GM19193 (cell line): ENCODE data around the gene CAMK1.

Source experiments
- POLR2A ChIP-seq: IDR thresholded peaks from 4 replicates; pipeline ENCODE4 v1.6.1; 2011; ENCODE audit not compliant: insufficient read depth, insufficient read length; ENCODE audit errors: extremely low read depth

The CAMK1 gene

DNA sequence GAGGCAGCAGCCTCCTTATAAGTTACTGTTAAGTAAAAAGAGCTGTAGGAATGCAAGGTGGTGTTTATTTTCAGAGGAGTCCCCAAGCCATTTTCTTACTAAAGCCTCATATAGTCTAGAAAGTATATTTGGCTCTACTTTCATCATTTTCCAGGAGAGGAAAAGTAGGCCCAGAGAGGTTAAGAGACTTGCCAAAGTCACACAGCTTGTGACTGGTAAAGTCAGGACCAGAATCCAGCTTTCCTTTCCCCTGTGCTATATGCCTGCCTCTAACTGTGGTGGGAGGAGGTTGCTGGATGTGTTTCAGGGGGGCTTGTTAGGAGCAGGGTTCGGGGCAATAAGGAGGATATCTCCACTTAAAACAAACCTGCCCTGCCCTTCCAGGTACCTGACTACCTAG is 27.2 kb downstream of the CAMK1 start:
- no peak for TF ChIP-seq POLR2A

DNA sequence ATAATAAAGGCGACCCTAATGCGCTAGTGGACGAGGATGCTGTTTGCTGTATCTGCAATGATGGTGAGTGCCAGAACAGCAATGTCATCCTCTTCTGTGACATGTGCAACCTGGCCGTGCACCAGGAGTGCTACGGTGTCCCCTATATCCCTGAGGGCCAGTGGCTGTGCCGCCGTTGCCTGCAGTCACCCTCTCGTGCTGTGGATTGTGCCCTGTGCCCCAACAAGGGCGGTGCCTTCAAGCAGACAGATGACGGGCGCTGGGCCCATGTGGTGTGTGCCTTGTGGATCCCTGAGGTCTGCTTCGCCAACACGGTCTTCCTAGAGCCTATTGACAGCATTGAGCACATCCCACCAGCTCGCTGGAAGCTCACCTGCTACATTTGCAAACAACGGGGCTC is 30.6 kb downstream of the CAMK1 start:
- no peak for TF ChIP-seq POLR2A

DNA sequence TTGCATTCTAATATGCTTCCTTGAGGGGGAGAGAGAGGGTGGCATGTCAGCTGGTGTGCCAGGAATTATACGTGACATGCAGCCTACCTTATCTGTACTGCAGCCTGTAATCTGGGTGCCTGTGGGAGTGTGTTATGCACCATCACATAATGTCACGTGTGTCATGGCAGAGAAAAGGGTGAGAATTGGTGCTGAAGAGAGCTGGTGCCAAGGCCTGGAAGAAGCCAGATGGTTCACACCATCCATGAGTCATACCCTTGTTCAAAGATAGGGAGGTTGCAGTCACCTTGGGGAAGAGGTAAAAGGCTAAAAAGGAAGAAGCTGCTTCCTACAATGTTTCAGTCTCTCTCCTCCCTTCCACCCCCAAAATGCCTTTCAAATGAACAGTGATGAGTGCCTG is 32.9 kb downstream of the CAMK1 start:
- TF ChIP-seq POLR2A: no peak

DNA sequence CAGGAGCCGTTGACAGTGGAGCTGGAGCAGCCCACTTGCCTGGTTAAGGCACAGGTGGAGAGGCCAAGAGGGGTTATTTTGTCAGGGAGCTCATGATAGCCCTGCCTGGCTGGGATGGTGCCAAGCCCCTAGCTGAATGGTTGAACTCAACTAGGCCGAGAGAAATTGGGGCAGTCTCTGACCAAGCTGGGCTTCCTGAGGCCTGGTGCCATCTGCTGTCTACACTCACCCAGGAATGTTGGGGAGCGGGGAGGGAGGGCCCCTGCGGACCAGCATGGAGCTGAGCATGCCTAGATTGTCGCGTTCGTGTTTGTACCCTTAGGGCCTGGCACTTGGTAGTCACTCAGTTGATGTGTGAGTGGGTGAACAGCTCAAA is 37.0 kb downstream of the CAMK1 start:
- TF ChIP-seq POLR2A: no peak

DNA sequence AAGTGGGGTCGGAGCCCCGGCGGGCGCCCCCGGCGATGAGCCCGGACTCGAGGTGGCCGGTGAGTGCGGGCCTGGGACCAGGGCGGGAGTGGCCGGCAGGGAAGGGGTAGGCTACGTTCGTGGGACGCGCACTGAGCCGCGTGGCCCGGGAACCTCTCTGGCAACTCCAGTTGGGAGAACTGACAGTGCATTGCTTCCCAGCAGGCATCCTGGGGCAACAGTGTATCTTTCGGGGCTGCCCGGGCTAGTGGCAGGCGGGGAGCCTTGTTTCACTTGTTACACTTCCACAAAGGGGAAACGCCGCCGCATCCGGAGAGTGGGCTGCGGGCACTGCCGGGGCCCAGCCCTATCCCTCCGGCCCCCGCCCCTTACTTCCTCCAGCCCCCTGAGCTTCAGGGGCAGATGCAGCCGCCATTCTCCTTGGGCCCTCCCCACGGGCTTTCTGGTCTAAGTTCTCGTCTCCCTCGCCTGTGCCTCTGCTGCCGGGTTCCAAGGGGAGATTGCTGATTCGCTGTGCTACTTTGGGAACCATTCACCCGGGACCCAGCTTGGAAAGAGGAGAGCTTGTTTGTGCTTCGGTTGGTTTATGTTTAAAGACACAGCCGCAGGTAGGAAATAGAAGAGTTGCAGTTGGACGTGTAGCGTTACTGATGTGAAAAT is 37.5 kb downstream of the CAMK1 start:
- no peak for TF ChIP-seq POLR2A

DNA sequence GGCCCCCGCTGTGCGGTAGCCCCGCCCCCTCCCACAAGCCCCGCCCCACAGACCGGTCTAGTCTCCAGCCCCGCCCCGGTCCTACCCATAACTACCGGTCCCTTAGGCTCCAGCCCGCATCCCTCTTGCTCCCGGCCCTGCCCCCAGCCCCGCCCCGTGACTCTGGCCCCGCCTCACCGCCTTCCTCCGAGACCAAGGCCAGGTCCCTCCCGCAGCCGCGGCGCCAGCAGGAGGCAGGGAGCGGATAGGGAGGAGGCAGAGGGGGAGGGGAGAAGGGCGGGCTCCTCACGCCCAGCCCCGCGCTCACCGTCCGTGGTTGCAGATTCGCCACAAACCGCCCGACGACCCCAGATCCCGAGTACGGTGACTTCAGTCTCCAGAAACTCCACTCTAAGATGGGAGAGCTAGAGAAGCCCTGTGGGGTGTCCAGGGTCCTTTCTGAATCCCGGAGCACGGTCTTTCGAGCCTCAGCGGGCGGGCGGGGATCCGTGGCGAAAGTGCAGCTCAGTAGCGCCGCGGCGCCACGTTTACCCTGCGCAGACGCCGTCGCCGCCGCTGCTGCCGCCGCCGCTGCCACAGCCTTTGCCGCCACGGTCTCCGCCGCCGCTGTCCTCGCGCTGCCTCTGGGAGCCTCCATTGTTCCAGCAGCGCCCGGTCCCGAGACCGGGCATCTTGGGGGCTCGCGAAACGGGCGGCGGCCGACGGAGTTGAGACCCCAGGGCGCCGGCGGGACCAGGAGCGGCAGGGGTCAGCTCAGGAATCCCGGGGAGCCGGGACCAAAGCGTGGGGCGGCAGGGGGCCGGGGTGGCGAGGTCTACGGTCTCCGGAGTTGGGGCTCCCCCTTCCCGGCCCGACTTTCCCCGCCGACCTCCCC is 38.3 kb downstream of the CAMK1 start, which contains the start of gene BRPF1:
BRPF1 (plus strand) TSS at position 530 of the 874 bp plus-strand sequence. CDS start 2,406 bp downstream, outside the sequence.
- peak; percentile 81 for TF ChIP-seq POLR2A

DNA sequence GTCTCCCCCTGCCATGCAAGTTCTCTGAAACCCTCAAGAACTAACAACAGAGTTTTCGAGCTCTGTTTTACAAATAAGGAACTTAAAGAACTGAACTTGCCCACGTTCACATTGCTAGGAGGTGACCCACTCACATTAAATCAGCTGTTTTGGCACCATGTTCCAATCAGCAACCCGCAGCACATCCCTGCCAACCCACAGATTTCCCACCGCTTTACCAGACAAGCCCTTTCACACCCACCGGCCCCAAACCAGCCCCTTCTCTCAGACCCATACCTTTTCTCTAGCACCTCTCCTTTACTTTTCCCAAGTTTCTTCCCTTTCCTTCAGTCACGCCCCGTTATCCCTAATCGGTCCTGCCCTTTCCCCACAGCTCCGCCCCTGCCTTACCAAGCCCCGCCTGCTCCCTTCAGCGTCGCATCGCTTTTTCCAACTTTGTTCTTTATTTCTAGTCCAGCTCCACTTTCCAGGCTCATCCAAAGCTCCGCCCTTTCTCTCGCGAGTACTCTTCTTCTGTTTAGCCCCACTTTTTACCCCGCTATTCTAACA is 39.0 kb downstream of the CAMK1 start:
- no peak for TF ChIP-seq POLR2A

DNA sequence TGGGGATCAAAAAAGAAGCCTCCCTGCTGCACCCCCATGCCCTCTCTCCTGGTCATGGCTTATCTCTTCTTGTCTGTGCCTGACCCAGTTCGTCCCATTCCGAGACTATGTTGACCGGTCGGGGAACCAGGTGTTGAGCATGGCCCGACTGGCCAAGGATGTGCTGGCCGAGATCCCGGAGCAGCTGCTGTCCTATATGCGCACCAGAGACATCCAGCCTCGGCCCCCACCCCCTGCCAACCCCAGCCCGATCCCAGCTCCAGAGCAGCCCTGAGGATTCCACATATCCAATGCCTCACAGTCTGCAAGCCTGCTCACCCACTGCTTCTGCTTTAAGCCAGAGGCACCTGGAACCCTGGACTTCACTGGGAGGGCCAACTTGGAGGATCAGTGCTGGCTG is 40.3 kb downstream of the CAMK1 start:
- TF ChIP-seq POLR2A: no peak

DNA sequence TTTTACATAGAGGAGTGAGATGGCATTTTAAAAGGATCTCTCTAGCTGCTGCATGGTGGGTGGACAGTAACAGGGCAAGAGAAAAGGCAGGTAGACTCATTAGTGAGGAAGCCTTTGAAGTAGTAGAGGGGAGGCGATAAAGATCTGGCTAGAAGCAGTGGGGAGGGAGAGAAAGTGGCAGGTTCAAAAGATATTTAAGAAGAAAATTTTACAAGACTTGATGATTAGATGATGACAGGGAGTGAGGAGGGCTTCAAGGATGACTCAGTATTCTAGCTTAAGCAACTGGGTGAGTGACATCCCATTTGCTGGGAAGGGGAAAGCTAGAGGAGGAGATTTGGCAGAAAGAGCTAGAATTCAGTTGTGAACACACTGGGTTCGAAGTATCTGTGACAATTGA is 42.0 kb downstream of the CAMK1 start:
- no peak for TF ChIP-seq POLR2A

DNA sequence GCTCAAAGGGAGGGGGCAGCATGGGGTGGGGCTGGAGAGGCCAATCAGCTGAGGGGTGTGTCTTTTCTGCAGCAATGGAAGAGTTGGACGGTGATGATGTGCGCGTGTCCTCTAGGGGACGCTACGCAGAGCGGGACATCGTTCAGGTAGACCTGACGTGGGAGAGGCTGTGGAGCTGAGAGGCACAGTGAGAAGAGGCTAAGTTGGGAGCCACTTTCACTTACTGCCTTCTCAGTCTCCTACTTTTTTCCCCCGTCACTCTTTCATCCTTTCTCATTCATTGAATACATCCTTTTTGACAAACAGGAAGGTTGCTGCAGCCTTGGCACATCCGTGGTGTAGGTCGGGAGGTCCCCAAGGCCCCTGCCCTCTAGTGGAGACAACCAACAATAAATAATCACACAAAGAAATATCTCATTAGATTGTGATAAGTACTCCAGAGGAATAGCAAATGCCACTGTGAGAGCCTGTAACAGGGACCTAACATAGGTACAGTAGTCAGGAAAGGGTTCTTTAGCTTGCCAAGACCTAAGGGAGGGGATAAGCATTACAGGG is 42.6 kb downstream of the CAMK1 start:
- no peak for TF ChIP-seq POLR2A

DNA sequence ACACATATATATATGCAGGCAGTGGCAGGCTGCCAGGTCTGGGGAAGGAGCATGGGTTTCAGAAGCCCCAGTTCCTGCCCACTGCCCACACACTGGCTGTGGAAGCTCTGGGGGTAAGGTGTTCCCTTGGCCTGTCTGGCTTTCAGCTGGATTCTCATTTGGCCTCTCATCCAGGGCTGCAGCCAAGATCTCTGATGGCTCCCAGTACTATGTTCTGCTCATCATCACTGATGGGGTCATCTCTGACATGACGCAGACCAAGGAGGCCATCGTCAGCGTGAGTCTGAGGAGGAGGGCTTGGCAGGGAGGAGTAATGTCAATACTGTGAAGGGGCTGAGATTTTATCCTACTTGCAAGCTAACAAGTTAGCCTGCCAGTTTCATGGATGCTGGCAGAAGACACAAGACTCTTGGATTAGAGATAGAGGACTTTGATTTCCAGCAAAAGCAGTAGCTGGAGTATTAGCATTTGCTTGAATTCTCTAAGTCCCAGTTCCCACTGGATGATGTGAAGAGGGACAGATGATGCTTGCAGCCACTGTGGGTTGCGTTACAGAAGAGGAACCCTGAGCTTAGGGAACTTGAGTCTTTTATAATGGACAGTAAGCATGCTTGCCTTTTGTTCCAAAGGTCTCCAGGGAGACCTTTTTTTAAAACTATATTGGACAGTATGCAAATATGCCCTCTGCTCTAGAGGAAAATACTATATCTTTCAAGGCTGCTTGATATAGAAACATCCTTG is 43.8 kb downstream of the CAMK1 start:
- TF ChIP-seq POLR2A: no peak

DNA sequence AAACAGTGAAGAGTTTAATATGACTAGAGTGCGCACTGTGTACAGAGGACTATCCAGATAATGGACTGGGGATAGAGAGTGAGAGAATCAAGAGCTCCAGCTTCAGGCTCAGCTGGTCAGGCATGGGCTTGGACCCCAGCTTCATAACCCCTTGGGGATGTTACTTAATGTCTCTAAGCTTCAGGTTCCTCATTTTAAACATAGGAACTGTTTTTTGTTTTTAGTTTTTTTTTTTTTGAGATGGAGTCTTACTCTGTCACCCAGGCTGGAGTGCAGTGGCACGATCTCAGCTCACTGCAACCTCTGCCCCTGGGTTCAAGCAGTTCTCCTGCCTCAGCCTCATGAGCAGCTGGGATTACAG is 48.1 kb downstream of the CAMK1 start:
- TF ChIP-seq POLR2A: no peak

DNA sequence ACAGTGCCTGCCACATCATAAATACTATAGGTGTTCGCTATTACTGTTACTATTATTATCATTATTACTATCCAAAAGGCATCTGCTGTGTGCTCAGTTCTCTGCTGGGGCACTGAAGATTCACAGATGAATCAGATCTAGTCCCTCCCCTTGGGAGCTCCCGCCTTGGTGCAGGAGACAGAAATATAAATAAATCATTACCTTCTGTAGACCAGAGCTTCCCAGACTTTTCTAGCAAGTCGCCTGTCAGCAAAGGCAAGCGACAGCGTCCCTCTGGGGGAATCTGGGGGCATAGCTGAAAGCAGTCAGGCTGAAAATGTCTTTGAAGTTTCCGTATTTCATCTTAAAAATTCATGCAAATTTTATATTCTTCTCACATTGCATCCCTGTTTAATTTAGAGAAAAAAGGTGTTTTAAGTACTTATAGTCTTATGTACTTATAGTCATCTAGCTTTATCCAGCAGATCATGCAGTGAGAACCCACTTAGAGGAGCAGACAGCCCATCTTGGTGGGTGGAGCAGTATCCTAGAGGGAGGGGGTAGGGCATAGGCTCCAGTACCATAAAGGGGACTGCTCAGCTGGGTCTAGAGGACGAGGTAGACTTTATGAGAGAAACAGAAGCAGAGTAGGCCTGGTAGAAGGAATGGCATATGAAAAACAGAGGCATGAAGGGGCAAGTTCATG is 48.6 kb downstream of the CAMK1 start:
- no peak for TF ChIP-seq POLR2A

DNA sequence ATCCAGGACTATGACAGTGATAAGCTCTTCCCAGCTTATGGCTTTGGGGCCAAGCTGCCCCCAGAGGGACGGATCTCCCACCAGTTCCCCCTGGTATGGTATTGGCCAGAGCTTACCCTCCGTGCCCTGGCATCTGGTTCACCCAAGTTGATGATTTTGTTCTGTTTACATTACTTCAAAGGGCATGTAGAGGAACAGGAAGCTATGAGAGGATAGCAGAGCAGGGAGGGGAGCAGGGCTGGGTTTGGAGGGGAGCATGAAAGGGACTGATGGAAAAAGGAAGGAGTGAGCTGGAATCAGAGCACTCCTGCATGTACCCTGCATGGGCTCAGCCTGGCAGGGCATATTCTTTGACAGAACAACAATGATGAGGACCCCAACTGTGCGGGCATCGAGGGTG is 51.6 kb downstream of the CAMK1 start:
- no peak for TF ChIP-seq POLR2A

DNA sequence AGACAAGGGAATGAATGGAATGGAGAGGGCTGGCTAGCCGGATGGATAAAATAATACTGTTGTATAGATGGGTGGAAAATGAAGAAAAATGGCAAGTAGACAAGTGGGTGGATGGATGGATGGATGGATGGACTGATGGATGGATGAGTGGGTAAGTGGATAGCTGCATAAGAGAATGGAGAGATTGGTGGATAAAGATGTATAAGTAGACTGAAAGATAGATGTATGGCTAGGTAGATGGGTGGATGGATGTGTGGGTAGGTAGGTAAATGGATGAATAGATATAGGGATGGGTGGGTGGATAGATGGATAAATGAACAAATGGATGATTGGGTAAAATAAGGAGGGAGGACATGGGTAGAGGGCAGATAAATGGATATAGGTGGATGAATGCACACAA is 52.2 kb downstream of the CAMK1 start:
- TF ChIP-seq POLR2A: no peak

DNA sequence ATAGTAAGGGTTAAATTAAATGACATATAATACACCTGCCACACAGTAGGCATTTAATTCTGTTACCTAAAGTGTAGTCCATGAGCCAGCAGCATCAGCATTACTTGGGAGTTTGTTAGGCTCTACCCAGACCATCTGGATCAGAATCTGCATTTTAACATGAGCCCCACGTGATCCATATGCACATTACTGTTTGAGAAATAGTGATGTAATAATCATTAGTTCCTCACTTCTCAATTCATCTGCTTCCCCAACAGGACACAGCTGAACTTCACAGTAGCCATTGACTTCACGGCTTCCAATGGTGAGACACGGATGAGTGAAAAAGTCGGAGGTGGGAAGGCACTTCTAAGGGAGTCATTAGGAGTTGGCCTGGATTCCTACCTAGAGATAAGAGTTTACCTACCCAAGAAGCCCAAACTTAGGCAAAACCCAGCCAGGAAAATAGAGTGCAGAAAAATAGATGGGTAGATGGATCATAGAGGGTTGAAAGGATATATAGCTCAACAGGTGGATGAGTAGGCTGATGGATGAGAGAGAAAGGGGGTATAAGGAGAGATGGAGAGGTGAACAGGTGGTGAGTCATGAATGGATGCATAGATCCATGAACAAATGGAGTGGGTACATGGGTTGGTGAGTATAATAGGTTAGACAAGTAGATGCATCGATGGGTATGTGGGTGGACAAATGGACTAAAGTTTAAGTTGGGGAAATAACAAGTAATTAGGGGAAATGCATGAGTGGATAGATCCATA is 52.8 kb downstream of the CAMK1 start:
- no peak for TF ChIP-seq POLR2A
